HCT116 (cell line): ENCODE measurements around the gene EXOC6B.

Experiments used
- EZH2 ChIP-seq: fragments of 200-600 bp; sonication (generic); IDR thresholded peaks from 2 replicates; pipeline ENCODE4 v1.6.1; 2017; ENCODE audit warnings: antibody characterized with exemption, mixed run types
- MAX ChIP-seq: IDR thresholded peaks from 2 replicates; pipeline ENCODE4 v1.6.1; 2012
- POLR2AphosphoS5 ChIP-seq: IDR thresholded peaks from 2 replicates; pipeline ENCODE4 v1.6.1; 2011; ENCODE audit warnings: mild to moderate bottlenecking, low read depth, low read length, moderate library complexity
- YY1 ChIP-seq: IDR thresholded peaks from 2 replicates; pipeline ENCODE4 v1.6.1; 2011; ENCODE audit warnings: low read length, low read depth, moderate library complexity, mild to moderate bottlenecking; ENCODE audit not compliant: insufficient replicate concordance; ENCODE audit errors: extremely low read depth
- TF ChIP-seq, protein P1 (sequence below), 3 experiments: fragments of 200-600 bp in 1 of 3; sonication (generic) in 1 of 3; IDR thresholded peaks in 2 of 3; conservative IDR thresholded peaks in 1 of 3; 2 replicates each; pipeline ENCODE4 v1.5.1; 2012 to 2017; ENCODE audit warnings: low read depth in 2 of 3, low read length in 2 of 3, antibody characterized with exemption in 1 of 3, borderline replicate concordance in 1 of 3, control low read depth in 1 of 3, mild to moderate bottlenecking in 1 of 3, mixed read lengths in 1 of 3, mixed run types in 1 of 3, moderate library complexity in 1 of 3; ENCODE audit not compliant: insufficient read depth in 1 of 3

GRCh38 chr2:72809095-72809494, 16.7 kb downstream of the EXOC6B start:
- no peak for TF ChIP-seq YY1
- no peak for TF ChIP-seq EZH2
- no peak for TF ChIP-seq POLR2AphosphoS5
- TF ChIP-seq, protein P1, sequence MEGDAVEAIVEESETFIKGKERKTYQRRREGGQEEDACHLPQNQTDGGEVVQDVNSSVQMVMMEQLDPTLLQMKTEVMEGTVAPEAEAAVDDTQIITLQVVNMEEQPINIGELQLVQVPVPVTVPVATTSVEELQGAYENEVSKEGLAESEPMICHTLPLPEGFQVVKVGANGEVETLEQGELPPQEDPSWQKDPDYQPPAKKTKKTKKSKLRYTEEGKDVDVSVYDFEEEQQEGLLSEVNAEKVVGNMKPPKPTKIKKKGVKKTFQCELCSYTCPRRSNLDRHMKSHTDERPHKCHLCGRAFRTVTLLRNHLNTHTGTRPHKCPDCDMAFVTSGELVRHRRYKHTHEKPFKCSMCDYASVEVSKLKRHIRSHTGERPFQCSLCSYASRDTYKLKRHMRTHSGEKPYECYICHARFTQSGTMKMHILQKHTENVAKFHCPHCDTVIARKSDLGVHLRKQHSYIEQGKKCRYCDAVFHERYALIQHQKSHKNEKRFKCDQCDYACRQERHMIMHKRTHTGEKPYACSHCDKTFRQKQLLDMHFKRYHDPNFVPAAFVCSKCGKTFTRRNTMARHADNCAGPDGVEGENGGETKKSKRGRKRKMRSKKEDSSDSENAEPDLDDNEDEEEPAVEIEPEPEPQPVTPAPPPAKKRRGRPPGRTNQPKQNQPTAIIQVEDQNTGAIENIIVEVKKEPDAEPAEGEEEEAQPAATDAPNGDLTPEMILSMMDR (IDR thresholded peaks at IDR 0.05 in 2 of 3, conservative IDR thresholded peaks at IDR 0.05 in 1 of 3; ENCODE audit: borderline replicate concordance in 1 of 3, insufficient read depth in 1 of 3, low read depth in 2 of 3, low read length in 2 of 3), result no peak
- TF ChIP-seq MAX, result no peak
